Hematopoietic multipotent progenitor cell treated with erythropoietin and hydrocortisone succinate and interleukin-3 and kit ligand, for 6 days (in vitro differentiated cells): ENCODE measurements around the gene CD79B.
"Not testable (repeated sequence)": the region's sequence is repeated elsewhere in the genome, so short reads cannot be mapped to it uniquely, and the experiment has no call there.

Source experiments
- DNase-seq: peaks from one replicate; pipeline ENCODE4 v3.0.0-alpha.2; 2015

The CD79B gene

DNA sequence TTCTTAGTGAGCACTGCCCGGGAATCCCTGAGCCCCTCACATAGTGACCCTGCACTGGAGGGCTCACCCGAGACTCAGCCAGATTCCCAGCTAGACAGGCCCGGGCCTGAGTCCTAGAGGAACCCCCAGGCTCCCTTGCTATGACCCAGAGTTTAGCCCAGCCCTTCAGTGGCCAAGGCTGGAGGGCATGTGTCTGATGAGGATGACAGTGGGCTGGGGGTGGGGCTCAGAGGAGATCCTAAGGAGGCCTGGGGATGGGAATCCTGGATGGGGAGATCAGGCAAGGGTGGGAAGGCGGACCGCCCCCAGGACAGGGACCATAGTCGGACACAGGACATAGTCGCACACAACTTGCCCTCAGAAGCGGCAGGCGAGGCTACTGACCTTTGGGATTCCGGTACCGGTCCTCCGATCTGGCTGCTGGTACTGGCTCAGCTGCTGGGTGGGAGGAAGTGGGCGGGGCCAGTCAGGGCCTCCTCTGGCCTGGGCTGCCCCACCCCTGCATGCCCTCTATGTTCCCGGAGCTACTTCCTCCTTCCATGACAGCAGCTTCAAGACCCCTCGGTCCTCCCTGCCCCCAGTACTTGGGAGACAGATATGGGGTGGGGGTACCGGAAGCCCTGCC is 1.1 kb downstream of the CD79B start:
- peak; percentile 71 for DNase-seq

DNA sequence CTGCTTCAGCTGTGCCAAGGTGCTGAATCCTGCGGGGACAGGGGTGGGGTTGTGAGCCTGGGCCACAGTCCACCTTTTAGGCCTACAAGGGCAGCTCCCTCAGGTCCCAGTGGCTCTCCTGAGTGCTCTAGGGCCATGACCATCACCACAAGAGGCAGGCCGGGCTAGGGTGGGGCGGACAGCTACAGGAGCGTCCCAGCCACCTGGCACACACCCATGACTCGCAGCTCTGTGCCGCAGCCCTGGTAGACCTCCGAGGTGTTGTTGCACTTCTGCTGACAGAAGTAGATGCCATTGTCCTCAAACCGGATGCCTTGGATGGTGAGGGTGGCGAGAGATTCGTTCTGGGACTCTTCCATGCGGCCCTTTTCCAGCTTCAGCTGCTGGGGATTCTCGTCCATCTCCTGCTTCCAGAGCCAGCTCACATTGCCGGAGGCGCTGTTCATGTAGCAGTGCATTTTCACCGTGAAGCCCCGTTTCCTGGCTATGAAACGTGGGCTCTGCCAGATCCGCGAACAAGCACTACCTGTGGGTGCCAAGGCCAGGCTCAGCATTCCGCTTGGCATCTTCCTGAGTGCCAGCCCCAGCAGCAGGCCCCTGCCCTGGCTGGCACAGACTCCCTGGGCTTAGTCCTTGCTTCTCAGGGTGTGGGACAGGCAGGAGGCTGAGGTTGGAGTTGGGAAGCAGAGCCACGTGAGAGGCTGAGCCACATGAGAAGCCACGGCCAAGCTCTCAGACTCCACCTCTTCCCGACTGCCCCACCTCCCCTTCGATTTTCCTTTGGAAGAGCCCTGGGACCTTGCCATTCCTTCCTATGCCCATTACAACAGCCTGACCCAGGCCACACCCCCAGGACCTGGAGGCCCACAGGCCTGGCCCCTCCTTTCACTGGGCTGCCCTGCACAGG is 2.0 kb downstream of the CD79B start:
- no peak for DNase-seq

- no peak for DNase-seq
Measured at GRCh38 chr17:63928966-63929695, 3.0 kb downstream of the CD79B start.

DNA sequence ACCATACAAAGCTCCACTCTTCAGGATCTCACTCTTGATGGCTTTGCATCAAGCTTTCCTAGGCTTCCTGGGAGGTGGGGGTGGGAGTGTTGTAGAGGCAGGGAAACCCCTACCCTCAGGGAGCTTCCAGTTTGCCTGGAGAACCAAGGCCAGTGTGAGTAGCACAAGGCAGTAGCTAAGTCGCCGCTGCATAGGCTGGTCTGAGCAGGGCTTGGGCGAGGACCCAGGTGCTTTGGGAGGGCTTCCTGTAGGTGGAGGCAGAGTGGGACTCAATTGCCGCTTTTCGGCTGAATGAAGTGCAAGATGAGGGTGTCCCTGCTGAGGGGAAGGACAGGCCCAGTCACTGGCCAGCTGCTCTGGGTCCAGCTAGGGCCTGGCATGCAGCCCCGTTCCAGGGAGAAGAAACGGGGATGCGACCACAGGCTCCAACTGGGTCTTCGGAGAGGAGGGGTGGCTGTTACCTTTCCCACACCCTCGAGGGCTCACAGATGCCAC is 3.9 kb downstream of the CD79B start:
- DNase-seq, result no peak

DNA sequence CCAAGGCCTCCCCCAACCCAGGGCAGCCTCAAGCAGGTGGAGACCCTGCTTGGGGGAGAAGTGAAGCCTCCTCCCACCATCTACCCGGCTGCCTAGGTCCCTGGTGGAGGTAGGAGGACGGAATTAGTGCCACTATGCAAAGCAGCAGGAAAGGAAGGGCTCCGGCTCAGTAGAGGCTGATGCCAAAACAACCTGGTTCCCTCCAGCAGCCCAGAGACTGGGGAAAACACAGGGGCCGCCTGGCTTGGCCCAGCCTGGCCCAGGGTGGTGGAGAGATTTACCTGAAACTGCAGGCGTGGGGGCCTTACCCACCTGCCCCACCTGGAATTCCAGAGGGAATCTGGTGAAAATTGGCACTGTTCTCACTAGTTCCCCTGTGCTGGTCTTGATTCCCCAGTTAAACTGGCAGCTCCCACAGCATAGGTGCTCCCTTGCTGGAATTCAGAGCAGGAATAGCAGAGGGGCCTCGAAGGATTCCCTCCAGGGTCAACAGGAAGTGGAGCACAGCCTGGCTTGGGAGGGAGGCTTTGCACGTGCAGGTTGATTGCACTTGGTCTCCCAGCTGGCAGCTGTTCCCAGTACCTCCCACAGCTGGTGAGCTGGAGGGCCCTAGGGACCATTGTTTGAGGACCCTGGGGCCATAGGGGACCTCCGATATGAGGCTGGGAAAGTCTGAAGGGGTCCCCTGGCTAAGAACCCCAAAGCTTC is 4.5 kb downstream of the CD79B start:
- DNase-seq, result no peak

DNA sequence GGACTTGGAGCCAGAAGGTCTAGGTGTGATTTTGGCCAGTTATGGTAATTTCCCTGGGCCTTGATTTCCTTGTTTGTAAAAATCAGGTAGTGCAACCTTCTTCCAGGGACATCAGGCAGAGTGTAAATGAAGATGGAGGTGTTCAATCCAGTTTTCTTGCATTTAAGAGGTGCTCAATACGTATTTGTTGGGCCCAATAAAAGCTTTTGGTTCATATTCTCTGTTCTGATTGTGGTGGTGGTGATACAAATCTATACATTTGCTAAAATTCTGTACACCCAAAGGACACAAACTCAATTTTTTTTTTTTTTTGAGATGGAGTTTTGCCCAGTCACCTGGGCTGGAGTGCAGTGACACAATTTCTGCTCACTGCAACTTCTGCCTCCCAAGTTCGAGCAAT is 6.0 kb downstream of the CD79B start:
- no peak for DNase-seq

GRCh38 chr17:63925615-63926014 is 6.5 kb downstream of the CD79B start:
- no peak for DNase-seq

GRCh38 chr17:63922402-63922801 is 9.7 kb downstream of the CD79B start:
- not testable (repeated sequence) for DNase-seq

GRCh38 chr17:63920779-63921178 is 11.4 kb downstream of the CD79B start:
- not testable (repeated sequence) for DNase-seq

GRCh38 chr17:63920050-63920449 is 12.1 kb downstream of the CD79B start:
- DNase-seq, result not testable (repeated sequence)

GRCh38 chr17:63919311-63919723 is 12.8 kb downstream of the CD79B start:
- DNase-seq, result peak; percentile 83

GRCh38 chr17:63918789-63919305 is 13.3 kb downstream of the CD79B start, which contains the start of gene GH1:
TSS of gene GH1 (minus strand) at chr17:63918839. CDS start at chr17:63918776, 63 bp downstream.
- not testable (repeated sequence) for DNase-seq

- no peak for DNase-seq
Measured at GRCh38 chr17:63918305-63918704, 13.8 kb downstream of the CD79B start.

GRCh38 chr17:63917646-63918045 is 14.5 kb downstream of the CD79B start:
- DNase-seq, result no peak

- DNase-seq, result not testable (repeated sequence)
Measured at GRCh38 chr17:63917206-63917605, 14.9 kb downstream of the CD79B start.

DNA sequence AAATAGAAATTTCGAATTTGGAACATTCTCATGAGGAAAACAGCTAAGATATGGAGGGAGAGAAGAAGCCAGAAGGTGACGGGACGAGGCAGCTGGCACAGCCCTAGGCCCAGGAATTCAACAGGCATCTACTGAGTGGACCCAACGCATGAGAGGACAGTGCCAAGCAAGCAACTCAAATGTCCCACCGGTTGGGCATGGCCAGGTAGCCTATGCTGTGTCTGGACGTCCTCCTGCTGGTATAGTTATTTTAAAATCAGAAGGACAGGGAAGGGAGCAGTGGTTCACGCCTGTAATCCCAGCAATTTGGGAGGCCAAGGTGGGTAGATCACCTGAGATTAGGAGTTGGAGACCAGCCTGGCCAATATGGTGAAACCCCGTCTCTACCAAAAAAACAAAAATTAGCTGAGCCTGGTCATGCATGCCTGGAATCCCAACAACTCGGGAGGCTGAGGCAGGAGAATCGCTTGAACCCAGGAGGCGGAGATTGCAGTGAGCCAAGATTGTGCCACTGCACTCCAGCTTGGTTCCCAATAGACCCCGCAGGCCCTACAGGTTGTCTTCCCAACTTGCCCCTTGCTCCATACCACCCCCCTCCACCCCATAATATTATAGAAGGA is 15.5 kb downstream of the CD79B start:
- DNase-seq, result no peak

DNA sequence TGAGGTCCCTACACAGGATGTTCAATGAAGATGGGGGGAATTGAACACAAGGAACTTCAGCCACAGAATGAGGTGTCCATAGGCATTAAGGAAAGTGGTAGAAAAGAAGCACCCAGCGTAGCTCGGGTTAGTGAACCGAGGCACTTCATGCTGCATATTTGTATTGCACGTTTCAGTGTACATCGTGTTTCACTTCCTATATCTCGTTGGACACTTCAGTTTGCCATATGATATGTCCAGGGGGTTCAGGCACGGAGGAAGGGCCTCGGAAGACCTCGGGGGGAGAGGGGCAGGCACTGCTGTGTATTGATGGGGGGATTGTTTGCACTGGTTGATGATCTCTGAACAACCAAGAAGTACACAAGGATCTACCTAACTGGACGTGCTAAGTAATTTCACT is 16.4 kb downstream of the CD79B start:
- DNase-seq, result not testable (repeated sequence)

DNA sequence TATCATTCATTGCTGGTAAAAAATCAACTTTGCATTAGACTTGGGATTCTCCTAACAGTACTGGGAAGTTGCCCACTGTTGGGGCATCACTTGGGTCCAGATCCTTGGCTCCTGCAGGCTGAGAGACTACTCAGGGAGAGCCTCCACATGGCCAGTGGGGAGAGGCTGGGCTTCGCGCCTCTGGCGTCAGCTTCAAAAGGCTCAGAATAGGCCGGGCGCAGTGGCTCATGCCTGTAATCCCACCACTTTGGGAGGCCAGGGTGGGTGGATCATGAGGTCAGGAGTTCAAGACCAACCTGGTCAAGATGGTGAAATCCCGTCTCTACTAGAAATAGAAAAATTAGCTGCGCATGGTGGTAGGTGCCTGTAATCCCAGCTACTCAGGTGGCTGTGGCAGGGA is 17.7 kb downstream of the CD79B start:
- DNase-seq, result no peak

DNA sequence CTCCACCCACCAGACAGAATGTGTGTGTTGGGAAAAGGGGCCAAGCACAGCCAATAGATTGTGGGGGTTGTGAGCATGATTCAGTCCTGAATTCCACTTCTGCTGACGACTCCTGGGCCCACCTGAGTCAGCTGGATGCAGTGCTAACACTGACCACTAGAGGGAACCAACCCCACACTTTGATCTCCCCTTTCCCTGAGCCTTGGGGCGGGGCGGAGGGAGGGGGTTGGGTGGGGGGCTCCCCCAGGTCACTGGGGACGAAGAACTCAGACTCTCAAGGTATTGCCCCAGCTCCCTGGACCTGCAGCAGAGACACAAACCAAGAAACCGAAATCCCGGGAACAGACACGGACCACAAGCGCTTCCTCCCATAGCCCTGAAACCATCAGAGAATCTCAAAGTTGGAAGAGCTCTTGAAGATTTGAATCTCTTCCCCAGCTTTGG is 20.5 kb downstream of the CD79B start:
- peak; percentile 62 for DNase-seq

- DNase-seq, result no peak
Measured at GRCh38 chr17:63911041-63911635, 21.0 kb downstream of the CD79B start, which contains the start of gene CSHL1. TSS of gene CSHL1 (minus strand) at chr17:63911258. CDS start at chr17:63911196, 62 bp downstream.

- no peak for DNase-seq
Measured at GRCh38 chr17:63910096-63910495, 22.0 kb downstream of the CD79B start.
